Smooth muscle cell (in vitro differentiated cells): ENCODE measurements around the gene GARS1. TPM values are rescaled to one million over a fixed set of nuclear protein-coding genes. Genes with fewer than 3 reads are reported as not detected.

Experiments used
- DNase-seq: peaks from one replicate; lab custom pipeline; 2025; ENCODE audit not compliant: unreplicated experiment; lab: John Stamatoyannopoulos, UW
- H2AFZ ChIP-seq: fragments of 200-600 bp; sonication (generic); 2 replicates; pipeline ENCODE4 v1.6.0; 2016; ENCODE audit warnings: antibody characterized with exemption, low read depth, mild to moderate bottlenecking
- H3F3A ChIP-seq: fragments of 200-600 bp; sonication (generic); 2 replicates; pipeline ENCODE4 v1.6.0; 2017; ENCODE audit warnings: antibody characterized with exemption, low read depth
- H3K27ac ChIP-seq: fragments of 200-600 bp; sonication (generic); 2 replicates; pipeline ENCODE4 v1.5.1; 2016; ENCODE audit warnings: low read depth, mild to moderate bottlenecking
- H3K27me3 ChIP-seq: fragments of 200-600 bp; sonication (generic); 2 replicates; pipeline ENCODE4 v1.6.1; 2016; ENCODE audit warnings: low read depth, mild to moderate bottlenecking
- H3K36me3 ChIP-seq: fragments of 200-600 bp; sonication (generic); 2 replicates; pipeline ENCODE4 v1.5.1; 2016; ENCODE audit warnings: low read depth
- H3K4me1 ChIP-seq: fragments of 200-600 bp; sonication (generic); 2 replicates; pipeline ENCODE4 v1.5.1; 2016; ENCODE audit warnings: low read depth
- H3K4me2 ChIP-seq: fragments of 200-600 bp; sonication (generic); 2 replicates; pipeline ENCODE4 v1.6.0; 2016; ENCODE audit warnings: mild to moderate bottlenecking
- H3K4me3 ChIP-seq: fragments of 200-600 bp; sonication (generic); 2 replicates; pipeline ENCODE4 v1.5.1; 2016; ENCODE audit warnings: mild to moderate bottlenecking
- H3K79me2 ChIP-seq: fragments of 200-600 bp; sonication (generic); 2 replicates; pipeline ENCODE4 v1.6.0; 2016; ENCODE audit warnings: low read depth, mild to moderate bottlenecking
- H3K9ac ChIP-seq: fragments of 200-600 bp; sonication (generic); 2 replicates; pipeline ENCODE4 v1.6.0; 2016; ENCODE audit warnings: low read depth
- H3K9me3 ChIP-seq: fragments of 200-600 bp; sonication (generic); replicated peaks from 2 replicates; pipeline ENCODE4 v1.5.1; 2016; ENCODE audit warnings: low read depth
- H4K20me1 ChIP-seq: fragments of 200-600 bp; sonication (generic); 2 replicates; pipeline ENCODE4 v1.6.0; 2016; ENCODE audit warnings: low read depth
- WGBS: methylation state at CpG from one replicate; pipeline ENCODE4 v1.1.7; 2016; ENCODE audit warnings: low lambda C conversion rate; 5-methylcytosine and 5-hydroxymethylcytosine counted together
- polyA plus RNA-seq: library from polyadenylated mRNA; unstranded; fragments of >200 nt; fragmentation: Nextera tagmentation; extraction: Ambion mirVana; gene quantifications from 2 replicates; pipeline ENCODE4 v1.2.1, GENCODE V29; 2016
- total RNA-seq: library from RNA; depleted of rRNA; stranded (reverse); fragments of >200 nt; gene quantifications from 2 replicates; pipeline ENCODE4 v1.2.3, GENCODE V29; 2014
- TF ChIP-seq, protein P1 (sequence below): fragments of 200-600 bp; sonication (generic); IDR thresholded peaks from 2 replicates; pipeline ENCODE4 v1.5.1; 2017; ENCODE audit warnings: borderline replicate concordance, mild to moderate bottlenecking, antibody characterized with exemption; ENCODE audit not compliant: insufficient read depth, poor library complexity, severe bottlenecking

The GARS1 gene
- total and polyA plus RNA-seq, 2 experiments from 2014 or later = 233 to 299 TPM

DNA sequence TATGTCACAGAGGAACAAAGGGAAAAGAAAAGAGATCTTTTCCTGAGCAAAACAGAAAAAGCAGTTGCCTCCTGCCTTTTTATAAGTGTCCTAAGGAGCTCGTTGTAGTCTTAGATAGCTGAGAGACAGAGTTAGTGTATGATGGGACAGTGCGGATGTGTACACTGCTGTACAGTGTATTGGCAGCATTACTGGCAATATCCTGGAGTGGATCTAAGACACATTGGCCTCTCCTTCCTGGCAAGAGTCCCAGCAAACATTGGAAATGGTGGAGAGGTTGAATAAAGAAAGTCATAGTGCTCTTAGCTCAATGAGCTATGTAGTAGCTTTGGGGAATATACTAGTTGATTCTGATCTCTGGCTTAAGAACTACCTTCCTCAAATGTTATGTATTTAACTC is 22.7 kb downstream of the GARS1 start:
- H3K27me3 ChIP-seq = no peaks in the 10 kb centered on the region
- H4K20me1 ChIP-seq = peaks cover 95% of the 10 kb centered on the region
- peaks cover 30% of the 10 kb centered on the region for H3K36me3 ChIP-seq
- no peak overlapping the region for H3K4me3 ChIP-seq
- TF ChIP-seq, protein P1, sequence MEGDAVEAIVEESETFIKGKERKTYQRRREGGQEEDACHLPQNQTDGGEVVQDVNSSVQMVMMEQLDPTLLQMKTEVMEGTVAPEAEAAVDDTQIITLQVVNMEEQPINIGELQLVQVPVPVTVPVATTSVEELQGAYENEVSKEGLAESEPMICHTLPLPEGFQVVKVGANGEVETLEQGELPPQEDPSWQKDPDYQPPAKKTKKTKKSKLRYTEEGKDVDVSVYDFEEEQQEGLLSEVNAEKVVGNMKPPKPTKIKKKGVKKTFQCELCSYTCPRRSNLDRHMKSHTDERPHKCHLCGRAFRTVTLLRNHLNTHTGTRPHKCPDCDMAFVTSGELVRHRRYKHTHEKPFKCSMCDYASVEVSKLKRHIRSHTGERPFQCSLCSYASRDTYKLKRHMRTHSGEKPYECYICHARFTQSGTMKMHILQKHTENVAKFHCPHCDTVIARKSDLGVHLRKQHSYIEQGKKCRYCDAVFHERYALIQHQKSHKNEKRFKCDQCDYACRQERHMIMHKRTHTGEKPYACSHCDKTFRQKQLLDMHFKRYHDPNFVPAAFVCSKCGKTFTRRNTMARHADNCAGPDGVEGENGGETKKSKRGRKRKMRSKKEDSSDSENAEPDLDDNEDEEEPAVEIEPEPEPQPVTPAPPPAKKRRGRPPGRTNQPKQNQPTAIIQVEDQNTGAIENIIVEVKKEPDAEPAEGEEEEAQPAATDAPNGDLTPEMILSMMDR = no peak
- peaks cover 73% of the 10 kb centered on the region for H3K79me2 ChIP-seq
- no peaks in the 10 kb centered on the region for H3K9me3 ChIP-seq
- H3K27ac ChIP-seq = no peak overlapping the region
- WGBS = 91% methylated on average over 2 of the region's 2 CpGs
- no peak overlapping the region for H2AFZ ChIP-seq
- no peak overlapping the region for H3K4me2 ChIP-seq
- DNase-seq = no peak
- no peaks in the 10 kb centered on the region for H3K4me1 ChIP-seq
- no peak overlapping the region for H3K9ac ChIP-seq
- peaks cover 17% of the 10 kb centered on the region for H3F3A ChIP-seq

DNA sequence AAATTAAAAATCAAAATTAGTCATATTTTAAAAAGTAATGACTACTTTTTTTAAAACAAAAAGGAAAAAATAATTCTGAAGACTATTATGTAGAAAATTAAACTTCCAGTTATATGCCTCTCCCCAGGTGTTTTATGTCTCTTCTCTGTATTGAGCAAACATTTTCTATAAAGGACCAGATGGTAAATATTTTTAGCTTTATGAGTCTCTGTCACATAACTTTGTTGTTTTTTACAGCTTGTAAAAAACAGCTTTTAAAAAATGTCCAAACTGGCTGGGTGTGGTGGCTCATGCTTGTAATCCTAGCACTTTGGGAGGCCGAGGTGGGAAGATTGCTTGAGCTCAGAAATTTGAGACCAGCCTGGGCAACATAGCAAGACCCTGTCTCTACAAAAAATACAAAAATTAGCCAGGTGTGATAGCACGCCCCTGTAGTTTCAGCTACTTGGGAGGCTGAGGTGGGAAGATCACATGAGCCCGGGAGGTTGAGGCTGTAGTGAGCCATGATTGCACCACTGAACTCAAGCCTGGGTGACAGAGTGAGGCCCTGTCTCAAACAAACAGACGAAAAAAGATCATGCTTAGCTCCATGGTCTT is 23.5 kb downstream of the GARS1 start:
- H3K79me2 ChIP-seq = peaks cover 68% of the 10 kb centered on the region
- WGBS = 80% methylated on average over 4 of the region's 4 CpGs
- H4K20me1 ChIP-seq = peaks cover 92% of the 10 kb centered on the region

DNA sequence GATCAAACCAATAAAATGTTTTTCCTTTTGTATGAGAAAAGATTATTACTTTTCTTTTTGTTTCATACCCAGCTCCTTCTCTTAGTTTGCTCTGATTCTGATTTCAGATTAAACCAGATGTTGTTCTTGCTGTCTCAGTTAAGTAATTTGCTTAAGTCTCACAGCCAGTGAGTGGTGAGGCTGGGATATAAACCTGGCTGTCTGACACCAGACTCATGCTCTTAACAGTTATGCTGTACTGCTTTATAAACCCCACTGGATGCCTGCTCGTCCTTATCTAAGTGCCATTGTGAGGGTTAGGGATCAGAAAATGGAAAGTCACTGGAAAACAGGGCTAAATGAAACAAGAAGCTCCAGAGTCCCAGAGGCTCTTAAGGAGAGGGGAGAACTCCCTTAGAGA is 24.3 kb downstream of the GARS1 start:
- H4K20me1 ChIP-seq = peaks cover 92% of the 10 kb centered on the region
- H3K79me2 ChIP-seq = peaks cover 60% of the 10 kb centered on the region
- H3K36me3 ChIP-seq = peaks cover 26% of the 10 kb centered on the region

More for the DNA sequence above, 23.5 kb downstream of the GARS1 start:
- H3K4me3 ChIP-seq = no peak overlapping the region
- H3F3A ChIP-seq = peaks cover 13% of the 10 kb centered on the region
- no peak overlapping the region for H3K4me2 ChIP-seq
- H3K27me3 ChIP-seq = no peaks in the 10 kb centered on the region
- H3K4me1 ChIP-seq = no peaks in the 10 kb centered on the region
- H3K9ac ChIP-seq = no peak overlapping the region
- H2AFZ ChIP-seq = no peak overlapping the region
- H3K27ac ChIP-seq = no peak overlapping the region
- peaks cover 30% of the 10 kb centered on the region for H3K36me3 ChIP-seq
- TF ChIP-seq, protein P1 = no peak
- H3K9me3 ChIP-seq = no peaks in the 10 kb centered on the region
- DNase-seq = no peak

More for the DNA sequence above, 24.3 kb downstream of the GARS1 start:
- DNase-seq = no peak
- no peaks in the 10 kb centered on the region for H3K9me3 ChIP-seq
- no peak overlapping the region for H3K4me3 ChIP-seq
- no peak overlapping the region for H3K27ac ChIP-seq
- no peak overlapping the region for H3K9ac ChIP-seq
- no peak overlapping the region for H2AFZ ChIP-seq
- H3F3A ChIP-seq = peaks cover 8% of the 10 kb centered on the region
- H3K27me3 ChIP-seq = no peaks in the 10 kb centered on the region
- TF ChIP-seq, protein P1 = no peak
- WGBS = 32% methylated on average over 1 of the region's 1 CpG
- H3K4me2 ChIP-seq = no peak overlapping the region
- no peaks in the 10 kb centered on the region for H3K4me1 ChIP-seq
